BJ (cell line): ENCODE data around the gene ALK. TPM values are rescaled to one million over a fixed set of nuclear protein-coding genes. Genes with fewer than 3 reads are reported as not detected.

Source experiments
- CTCF ChIA-PET: fragments of 350-600 bp; formaldehyde crosslinking; extraction: SDS; loops from one replicate; lab custom pipeline; 2021; ENCODE audit warnings: antibody characterized with exemption, inconsistent platforms; lab: Yijun Ruan, JAX
- POLR2A ChIA-PET: fragments of 300-600 bp; sonication (Branson Sonifier 250); formaldehyde crosslinking; extraction: SDS; loops from one replicate; lab custom pipeline; 2021; ENCODE audit warnings: antibody characterized with exemption; lab: Charles Lee
- DNase-seq: peaks from one replicate; pipeline ENCODE4 v3.0.0-alpha.2; 2011; ENCODE audit warnings: low read depth
- H3K27me3 ChIP-seq: 2 replicates; pipeline ENCODE4 v1.6.0; 2011; ENCODE audit warnings: low read length; ENCODE audit not compliant: control insufficient read depth, insufficient read depth
- H3K36me3 ChIP-seq: 2 replicates; pipeline ENCODE4 v1.5.1; 2011; ENCODE audit warnings: low read length; ENCODE audit not compliant: control insufficient read depth, insufficient read depth
- H3K4me3 ChIP-seq: 2 replicates; pipeline ENCODE4 v1.5.1; 2011; ENCODE audit warnings: low read depth, mild to moderate bottlenecking, control low read depth, low read length
- CTCF ChIP-seq: IDR thresholded peaks from 2 replicates; pipeline ENCODE4 v1.5.1; 2011; ENCODE audit warnings: low read depth, mild to moderate bottlenecking, control low read depth, inconsistent platforms, low read length, moderate library complexity; ENCODE audit not compliant: insufficient read depth
- polyA plus RNA-seq: library from polyadenylated mRNA; depleted of rRNA; stranded (reverse); fragments of >200 nt; gene quantifications from 2 replicates; pipeline ENCODE4 v1.2.3, GENCODE V29; 2011

ALK gene
- polyA plus RNA-seq, 1 experiment = not detected

- CTCF ChIA-PET = no interaction called here
- H3K4me3 ChIP-seq = no peak overlapping the region
- H3K36me3 ChIP-seq = no peaks in the 10 kb centered on the region
- TF ChIP-seq CTCF = no peak
- DNase-seq = no peak
- H3K27me3 ChIP-seq = no peaks in the 10 kb centered on the region
- POLR2A ChIA-PET = no interaction called here
Measured at GRCh38 chr2:29726976-29727375, 194.4 kb downstream of the ALK start.

- CTCF ChIA-PET = interaction anchor here (0.7 to 1.6 kb wide), 2 partner anchors 11 to 72 kb away, joined by 3 to 4 read pairs; no protein-coding TSS in a partner anchor
- H3K27me3 ChIP-seq = no peaks in the 10 kb centered on the region
Measured at GRCh38 chr2:29725610-29726009, 195.8 kb downstream of the ALK start.

GRCh38 chr2:29724282-29724681 lies 197.1 kb downstream of the ALK start:
- ChIA-PET CTCF (interaction anchor here (1.6 kb wide), 1 partner anchor 10 kb away, joined by 4 read pairs; no protein-coding TSS in a partner anchor), POLR2A (interaction anchor here (0.7 kb wide), 1 partner anchor 21 kb away, joined by 3 read pairs; no protein-coding TSS in a partner anchor)
- Histone ChIP-seq H3K36me3 (no peaks in the 10 kb centered on the region), H3K27me3 (no peaks in the 10 kb centered on the region), H3K4me3 (no peak overlapping the region)
- DNase-seq = no peak
- no peak for TF ChIP-seq CTCF

More at GRCh38 chr2:29725610-29726009, 195.8 kb downstream of the ALK start:
- Histone ChIP-seq H3K4me3 (no peak overlapping the region), H3K36me3 (no peaks in the 10 kb centered on the region)
- DNase-seq = no peak
- no peak for TF ChIP-seq CTCF
- POLR2A ChIA-PET = no interaction called here

- POLR2A ChIA-PET = interaction anchor here (0.5 kb wide), 1 partner anchor 57 kb away, joined by 4 read pairs; no protein-coding TSS in a partner anchor
- TF ChIP-seq CTCF = no peak
- DNase-seq = no peak
- Histone ChIP-seq H3K4me3 (no peak overlapping the region), H3K36me3 (no peaks in the 10 kb centered on the region), H3K27me3 (no peaks in the 10 kb centered on the region)
- CTCF ChIA-PET = no interaction called here
Measured at GRCh38 chr2:29723255-29724001, 198.0 kb downstream of the ALK start.

GRCh38 chr2:29719639-29720038 lies 201.7 kb downstream of the ALK start:
- TF ChIP-seq CTCF = no peak
- no peaks in the 10 kb centered on the region for H3K36me3 ChIP-seq
- ChIA-PET POLR2A (no interaction called here), CTCF (no interaction called here)
- H3K27me3 ChIP-seq = no peaks in the 10 kb centered on the region
- no peak for DNase-seq
- H3K4me3 ChIP-seq = no peak overlapping the region
